GM19463 (cell line): ENCODE measurements around the gene SLC13A4.
"Not testable (repeated sequence)": the region's sequence is repeated elsewhere in the genome, so short reads cannot be mapped to it uniquely, and the experiment has no call there.

Experiments used
- ATAC-seq: cut with Tn5 transposase; IDR thresholded peaks from one replicate; pipeline ENCODE4 v1.9.1; 2021; ENCODE audit warnings: mild to moderate bottlenecking, moderate library complexity; ENCODE audit not compliant: unreplicated experiment

The SLC13A4 gene

GRCh38 chr7:135704074-135704473 lies 23.9 kb downstream of the SLC13A4 start:
- no peak for ATAC-seq

GRCh38 chr7:135697276-135698049 lies 30.5 kb downstream of the SLC13A4 start:
- no peak for ATAC-seq

- ATAC-seq: no peak
These were observed 34.4 kb downstream of the SLC13A4 start for GRCh38 chr7:135693558-135693957.

GRCh38 chr7:135692606-135693005 lies 35.4 kb downstream of the SLC13A4 start:
- not testable (repeated sequence) for ATAC-seq

- ATAC-seq: no peak
These were observed 35.9 kb downstream of the SLC13A4 start for GRCh38 chr7:135692055-135692454.

GRCh38 chr7:135690566-135690965 lies 37.4 kb downstream of the SLC13A4 start:
- no peak for ATAC-seq

GRCh38 chr7:135687466-135687865 lies 40.5 kb downstream of the SLC13A4 start:
- ATAC-seq: no peak

- ATAC-seq: no peak
These were observed 42.5 kb downstream of the SLC13A4 start for GRCh38 chr7:135685306-135686084.

GRCh38 chr7:135684699-135685098 lies 43.3 kb downstream of the SLC13A4 start:
- ATAC-seq: no peak

- no peak for ATAC-seq
These were observed 43.9 kb downstream of the SLC13A4 start for GRCh38 chr7:135684136-135684535.

GRCh38 chr7:135683609-135684008 lies 44.4 kb downstream of the SLC13A4 start:
- no peak for ATAC-seq

GRCh38 chr7:135682191-135682590 lies 45.8 kb downstream of the SLC13A4 start:
- ATAC-seq: no peak

GRCh38 chr7:135681762-135682161 lies 46.2 kb downstream of the SLC13A4 start:
- ATAC-seq: no peak

- no peak for ATAC-seq
These were observed 49.1 kb downstream of the SLC13A4 start for GRCh38 chr7:135678612-135679575.

- ATAC-seq: no peak
These were observed 54.7 kb downstream of the SLC13A4 start for GRCh38 chr7:135673360-135673706.

GRCh38 chr7:135672560-135673359 lies 55.2 kb downstream of the SLC13A4 start:
- ATAC-seq: peak; percentile 64

GRCh38 chr7:135670179-135670578 lies 57.8 kb downstream of the SLC13A4 start:
- ATAC-seq: no peak

- ATAC-seq: no peak
These were observed 58.2 kb downstream of the SLC13A4 start for GRCh38 chr7:135669774-135670173.

- not testable (repeated sequence) for ATAC-seq
These were observed 59.1 kb downstream of the SLC13A4 start for GRCh38 chr7:135668852-135669395.

- ATAC-seq: not testable (repeated sequence)
These were observed 60.4 kb downstream of the SLC13A4 start for GRCh38 chr7:135667626-135668025.
